ENCODE measurements around the gene WNT11.

WNT11 gene

GRCh38 chr11:76151556-76152085 lies 54.7 kb downstream of the WNT11 start:
- no peak for DNase-seq

DNA sequence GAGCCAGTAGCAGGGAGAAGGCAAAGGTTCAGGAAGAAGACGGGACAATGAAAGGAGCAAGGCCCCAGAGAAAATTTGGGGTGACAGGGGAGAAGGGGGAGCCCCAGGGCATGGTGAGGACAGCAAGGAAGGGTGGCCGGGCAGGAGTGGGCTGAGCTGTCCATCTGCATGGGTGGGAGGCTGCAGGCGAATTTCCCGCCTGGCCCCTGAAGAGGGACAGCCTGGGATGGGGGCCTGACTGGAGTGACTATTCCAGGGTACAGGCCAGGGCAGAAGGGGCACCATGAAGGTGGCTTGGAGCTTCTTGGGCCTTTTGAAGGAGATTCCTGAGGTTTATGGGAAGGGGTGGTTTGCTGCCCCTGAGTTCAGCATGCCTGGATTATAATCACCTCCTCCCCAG lies 56.2 kb downstream of the WNT11 start:
- DNase-seq = no peak

DNA sequence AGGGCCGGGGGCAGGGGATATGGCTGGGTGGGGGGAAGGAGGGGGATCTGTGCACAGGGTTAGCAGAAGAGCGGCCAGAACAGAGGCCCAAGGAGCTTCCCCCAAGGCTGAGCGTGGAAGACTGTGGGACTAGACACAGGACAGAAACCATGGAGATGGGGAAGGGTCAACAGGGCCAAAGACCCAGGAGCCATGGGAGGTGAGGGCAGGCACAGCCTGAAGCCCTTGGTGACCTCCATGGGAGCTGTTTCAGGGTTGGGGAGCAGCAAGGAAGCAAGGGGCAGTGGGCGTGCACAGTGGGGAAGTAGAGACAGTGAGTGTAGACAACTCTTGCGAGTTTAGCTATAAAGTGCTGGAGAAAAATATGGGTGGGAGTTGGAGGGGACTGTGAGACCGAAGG lies 56.6 kb downstream of the WNT11 start:
- no peak for DNase-seq

DNA sequence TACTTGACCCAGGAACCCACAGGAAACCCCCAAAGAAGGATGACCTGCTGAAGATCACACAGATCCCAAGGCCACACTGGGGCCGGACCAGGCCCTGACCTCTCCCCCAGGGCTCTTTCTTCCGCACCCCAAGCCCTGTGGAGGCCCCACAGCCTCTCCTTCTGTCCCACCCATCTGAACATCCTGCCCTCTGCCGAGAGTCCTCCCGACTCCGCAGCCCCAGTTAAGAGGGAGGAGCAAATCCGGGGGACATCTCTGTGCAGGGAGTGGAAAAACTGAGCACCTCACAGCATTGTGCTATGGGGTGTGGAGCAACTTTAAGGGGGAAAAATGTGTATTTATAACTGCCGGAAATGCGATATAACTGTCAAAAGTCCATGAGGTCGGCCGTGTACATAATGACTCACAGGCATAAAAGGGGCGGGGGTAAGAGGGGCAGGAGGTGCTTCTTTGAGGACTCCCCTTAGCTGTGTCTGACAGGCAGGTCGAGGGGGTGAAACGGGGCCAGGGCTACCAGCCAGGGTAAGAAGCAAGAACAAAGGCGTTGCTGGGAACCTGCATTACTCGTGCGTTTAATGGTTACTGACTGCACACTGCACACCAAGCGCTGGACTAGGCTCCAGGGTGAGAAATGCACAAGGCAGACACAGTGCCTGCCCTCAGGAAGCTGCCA lies 57.2 kb downstream of the WNT11 start:
- DNase-seq = no peak

DNA sequence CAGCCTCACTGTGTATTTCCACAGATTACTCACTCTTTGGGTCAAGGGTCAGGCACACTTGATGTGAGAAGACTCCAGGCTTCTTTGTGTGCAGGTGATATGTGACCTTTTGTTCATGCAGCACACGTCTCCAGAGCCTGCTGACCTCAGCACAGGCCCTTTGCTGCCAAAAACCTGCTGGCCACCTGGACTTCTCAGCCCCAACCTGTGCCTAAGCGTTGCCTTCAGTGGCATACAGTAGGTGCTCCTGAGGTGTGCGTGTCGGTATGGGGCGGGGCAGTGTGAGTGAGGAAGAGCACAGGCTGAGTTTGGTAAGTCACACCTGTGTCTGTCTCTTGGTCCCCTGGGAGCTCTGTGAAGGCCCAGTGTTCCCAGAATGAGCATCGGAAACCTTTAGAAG lies 58.1 kb downstream of the WNT11 start:
- no peak for DNase-seq

DNA sequence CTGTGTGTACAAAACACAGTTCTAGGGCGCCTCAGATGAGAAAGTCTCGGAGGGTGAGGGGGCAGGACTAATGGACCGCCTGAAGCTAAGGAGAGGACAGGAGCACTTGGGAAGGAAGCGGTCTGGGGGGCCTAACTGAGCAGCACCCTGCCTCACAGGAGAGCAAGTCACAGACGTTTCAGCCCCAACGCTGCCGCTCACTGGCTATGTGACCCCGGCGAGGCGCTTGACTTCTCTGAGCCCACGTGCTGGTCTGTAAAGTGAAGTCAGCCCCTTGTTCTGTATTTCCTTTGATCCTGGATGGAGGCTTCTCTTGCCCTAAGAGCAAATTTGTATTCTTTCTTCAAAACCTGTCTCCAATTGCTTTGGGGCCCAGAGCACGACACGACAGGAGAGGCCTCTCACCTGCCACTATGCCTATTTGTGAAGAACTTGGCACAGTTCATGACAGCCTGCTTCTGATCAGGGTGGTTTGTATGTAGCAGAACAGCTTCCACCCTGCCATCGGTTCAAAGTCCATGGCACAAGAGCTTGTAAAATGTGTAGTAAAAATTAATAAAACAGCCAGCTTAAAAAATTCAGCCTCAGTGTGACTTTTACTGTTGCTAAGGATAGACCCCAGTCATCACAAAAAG lies 59.1 kb downstream of the WNT11 start:
- no peak for DNase-seq

DNA sequence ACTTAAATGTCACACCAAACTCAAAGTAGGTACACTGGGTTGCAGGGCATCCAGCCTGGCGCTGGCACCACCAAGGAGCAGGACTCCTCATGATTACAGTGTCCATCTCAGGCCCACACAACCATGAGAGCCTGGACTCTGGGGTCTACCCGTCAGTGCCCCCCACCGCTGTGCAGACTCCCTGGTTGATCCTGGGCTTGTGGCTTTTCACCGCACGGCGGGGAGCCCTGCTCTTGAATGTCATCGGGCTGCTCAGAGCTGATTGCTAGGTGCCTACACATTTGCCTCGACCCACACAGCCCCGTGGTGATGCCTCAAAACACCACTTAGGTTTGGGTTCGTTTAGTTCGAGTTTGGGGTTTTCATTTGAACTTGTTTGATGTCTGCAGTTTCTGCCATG lies 63.0 kb downstream of the WNT11 start:
- DNase-seq = no peak

DNA sequence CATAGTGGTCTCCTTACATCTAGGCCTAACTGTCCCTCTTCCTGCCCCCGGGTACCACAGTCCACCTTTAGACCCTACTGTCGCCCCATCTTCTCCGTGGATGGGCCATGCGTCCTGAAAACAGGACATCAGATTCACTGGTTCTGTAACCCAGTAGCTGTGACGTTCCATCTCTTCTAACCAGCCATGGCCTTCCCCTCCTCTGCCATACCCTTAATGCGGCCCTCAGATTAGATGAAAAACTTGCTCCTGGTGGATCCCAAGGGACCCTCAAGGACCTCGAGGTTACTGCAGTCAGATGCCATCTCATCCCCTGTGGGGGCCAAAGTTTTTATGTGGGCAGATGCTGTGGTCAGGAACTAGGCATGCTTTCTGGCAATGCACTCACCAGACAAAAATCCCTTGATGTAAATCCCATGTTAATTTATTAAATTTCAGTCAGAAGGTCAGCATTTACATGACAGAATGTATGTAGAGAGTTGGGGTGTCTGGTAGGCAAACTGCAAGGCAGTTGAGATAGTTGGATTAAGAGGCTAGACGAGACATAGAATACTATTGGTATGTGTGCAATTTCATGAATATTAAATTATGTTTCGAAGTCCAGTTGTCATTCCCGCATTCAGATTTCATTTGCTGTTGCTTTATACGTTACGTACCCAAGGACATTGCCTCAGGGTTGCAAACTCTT lies 64.3 kb downstream of the WNT11 start:
- DNase-seq = no peak

- no peak for DNase-seq
Observed at GRCh38 chr11:76140912-76141574, 65.3 kb downstream of the WNT11 start.

DNA sequence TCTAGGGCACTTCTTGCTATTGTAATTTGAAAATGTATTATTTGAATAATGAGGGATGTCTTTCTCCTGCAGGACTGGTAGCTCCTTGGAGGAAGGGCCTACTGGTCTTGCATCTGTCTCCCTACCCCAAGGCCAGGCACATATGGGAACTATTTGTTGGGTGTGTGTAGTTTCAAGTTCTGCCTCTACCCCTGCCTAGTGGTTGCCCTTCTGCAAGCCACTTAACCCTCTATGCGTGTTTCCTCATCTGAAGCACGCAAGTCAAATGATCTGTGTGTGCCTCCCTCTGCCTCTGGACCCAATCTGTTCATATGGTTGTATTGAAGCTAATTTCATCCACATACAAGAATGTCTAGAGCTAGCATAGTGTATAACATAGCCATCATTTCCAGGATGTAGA lies 67.0 kb downstream of the WNT11 start:
- DNase-seq = no peak

All from right forelimb (tissue), 1 donor.